Keratinocyte (primary cell): Measurements from ENCODE around the gene NFASC.

Experiments
- EZH2 ChIP-seq: IDR thresholded peaks from one replicate; pipeline ENCODE4 v1.6.1; 2012; ENCODE audit warnings: inconsistent platforms, mild to moderate bottlenecking, low read length, moderate library complexity
- TF ChIP-seq, protein P1 (sequence below), 3 experiments: IDR thresholded peaks in 1 of 3; conservative IDR thresholded peaks in 1 of 3; optimal IDR thresholded peaks in 1 of 3; 2 replicates in 2 of 3; 3 replicates in 1 of 3; pipeline versions ENCODE3 to v1.5.1; 2011; ENCODE audit warnings: low read length in 3 of 3, mild to moderate bottlenecking in 3 of 3, moderate library complexity in 2 of 3, control low read depth in 1 of 3, inconsistent platforms in 1 of 3; ENCODE audit not compliant: insufficient read depth in 2 of 3; ENCODE audit errors: extremely low read depth in 1 of 3

DNA sequence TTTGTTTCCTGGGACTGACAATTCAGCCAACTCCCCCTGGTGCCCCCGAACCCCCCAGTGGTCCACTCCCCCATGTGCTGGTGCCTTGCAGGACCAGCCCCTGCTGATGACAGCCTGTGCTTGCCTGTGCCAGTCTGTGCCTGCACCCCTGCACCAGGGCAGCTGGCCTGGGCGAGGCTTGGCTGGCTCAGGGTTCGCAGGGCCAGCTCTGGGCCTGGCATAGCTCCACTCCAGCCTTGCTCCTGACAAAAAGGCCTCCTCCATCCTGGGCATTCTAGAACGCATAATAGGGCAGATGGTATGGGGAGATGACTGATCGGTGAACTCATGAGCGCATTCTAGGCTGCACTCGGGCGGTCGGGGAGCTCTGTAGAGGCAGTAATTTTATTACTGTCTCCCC is 177.7 kb downstream of the NFASC start:
- TF ChIP-seq, protein P1, sequence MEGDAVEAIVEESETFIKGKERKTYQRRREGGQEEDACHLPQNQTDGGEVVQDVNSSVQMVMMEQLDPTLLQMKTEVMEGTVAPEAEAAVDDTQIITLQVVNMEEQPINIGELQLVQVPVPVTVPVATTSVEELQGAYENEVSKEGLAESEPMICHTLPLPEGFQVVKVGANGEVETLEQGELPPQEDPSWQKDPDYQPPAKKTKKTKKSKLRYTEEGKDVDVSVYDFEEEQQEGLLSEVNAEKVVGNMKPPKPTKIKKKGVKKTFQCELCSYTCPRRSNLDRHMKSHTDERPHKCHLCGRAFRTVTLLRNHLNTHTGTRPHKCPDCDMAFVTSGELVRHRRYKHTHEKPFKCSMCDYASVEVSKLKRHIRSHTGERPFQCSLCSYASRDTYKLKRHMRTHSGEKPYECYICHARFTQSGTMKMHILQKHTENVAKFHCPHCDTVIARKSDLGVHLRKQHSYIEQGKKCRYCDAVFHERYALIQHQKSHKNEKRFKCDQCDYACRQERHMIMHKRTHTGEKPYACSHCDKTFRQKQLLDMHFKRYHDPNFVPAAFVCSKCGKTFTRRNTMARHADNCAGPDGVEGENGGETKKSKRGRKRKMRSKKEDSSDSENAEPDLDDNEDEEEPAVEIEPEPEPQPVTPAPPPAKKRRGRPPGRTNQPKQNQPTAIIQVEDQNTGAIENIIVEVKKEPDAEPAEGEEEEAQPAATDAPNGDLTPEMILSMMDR (optimal IDR thresholded peaks at IDR 0.05 in 1 of 3, IDR thresholded peaks at IDR 0.05 in 1 of 3, conservative IDR thresholded peaks at IDR 0.05 in 1 of 3; ENCODE audit: extremely low read depth in 1 of 3, insufficient read depth in 2 of 3, low read length in 3 of 3), result no peak
- TF ChIP-seq EZH2, result no peak
